SK-N-SH treated with all-trans-retinoic acid at 6 μM for 48 hours (cell line): ENCODE results near the gene PIP4K2B.
A peak's percentile ranks its signal among the peaks of the same experiment; 100 is the strongest.

Source experiments
- ATAC-seq: fragments of 200-7000 bp; cut with Tn5 transposase; 3 replicates; pipeline ENCODE4 v1.9.1; 2020; ENCODE audit warnings: mild to moderate bottlenecking, moderate library complexity
- ARNTL ChIP-seq: fragments of 450-650 bp; formaldehyde crosslinking; IDR thresholded peaks from 2 replicates; pipeline ENCODE4 v1.5.0; 2020; ENCODE audit warnings: low read depth, mild to moderate bottlenecking, moderate library complexity, borderline replicate concordance
- BACH2 ChIP-seq: fragments of 250-450 bp; sonication (Bioruptor Pico); IDR thresholded peaks from 2 replicates; pipeline ENCODE4 v1.9.0; 2021; ENCODE audit warnings: mild to moderate bottlenecking, borderline replicate concordance
- CREB5 ChIP-seq: fragments of 250-450 bp; sonication (Bioruptor Pico); IDR thresholded peaks from 2 replicates; pipeline ENCODE4 v1.5.1; 2020; ENCODE audit warnings: low read depth, mild to moderate bottlenecking, moderate library complexity
- CSDC2 ChIP-seq: fragments of 250-450 bp; sonication (Bioruptor Pico); IDR thresholded peaks from 2 replicates; pipeline ENCODE4 v1.5.0; 2020; ENCODE audit warnings: mild to moderate bottlenecking, moderate library complexity
- ESRRG ChIP-seq: fragments of 250-450 bp; sonication (Bioruptor Pico); IDR thresholded peaks from 2 replicates; pipeline ENCODE4 v1.6.1; 2021; ENCODE audit warnings: mild to moderate bottlenecking
- GLIS3 ChIP-seq: fragments of 250-450 bp; sonication (Bioruptor Pico); IDR thresholded peaks from 2 replicates; pipeline ENCODE4 v1.5.0; 2020; ENCODE audit warnings: mild to moderate bottlenecking, moderate library complexity
- ISL1 ChIP-seq: fragments of 250-450 bp; sonication (Bioruptor Pico); IDR thresholded peaks from 2 replicates; pipeline ENCODE4 v2.1.2; 2022; ENCODE audit warnings: mild to moderate bottlenecking, moderate library complexity
- OSR1 ChIP-seq: fragments of 250-450 bp; sonication (Bioruptor Pico); IDR thresholded peaks from 2 replicates; pipeline ENCODE4 v1.8.0; 2022; ENCODE audit warnings: moderate library complexity, mild to moderate bottlenecking, inconsistent platforms
- POU6F1 ChIP-seq: fragments of 250-450 bp; sonication (Bioruptor Pico); IDR thresholded peaks from 2 replicates; pipeline ENCODE4 v1.8.0; 2021; ENCODE audit warnings: low read depth, mild to moderate bottlenecking, moderate library complexity, borderline replicate concordance
- PPARA ChIP-seq: fragments of 250-450 bp; sonication (Bioruptor Pico); IDR thresholded peaks from 2 replicates; pipeline ENCODE4 v1.5.0; 2020; ENCODE audit warnings: mild to moderate bottlenecking, borderline replicate concordance
- RARB ChIP-seq: fragments of 250-450 bp; sonication (Bioruptor Pico); IDR thresholded peaks from 2 replicates; pipeline ENCODE4 v1.8.0; 2021; ENCODE audit warnings: mild to moderate bottlenecking, moderate library complexity
- SNAI2 ChIP-seq: fragments of 250-450 bp; sonication (Bioruptor Pico); IDR thresholded peaks from 2 replicates; pipeline ENCODE4 v1.5.0; 2020; ENCODE audit warnings: mild to moderate bottlenecking, moderate library complexity
- TCF4 ChIP-seq: fragments of 250-450 bp; sonication (Bioruptor Pico); IDR thresholded peaks from 2 replicates; pipeline ENCODE4 v1.8.0; 2021; ENCODE audit warnings: mild to moderate bottlenecking, moderate library complexity, borderline replicate concordance
- TOX ChIP-seq: fragments of 250-450 bp; sonication (Bioruptor Pico); IDR thresholded peaks from 2 replicates; pipeline ENCODE4 v1.8.0; 2021; ENCODE audit warnings: mild to moderate bottlenecking, moderate library complexity, borderline replicate concordance
- TSHZ2 ChIP-seq: fragments of 250-450 bp; sonication (Bioruptor Pico); IDR thresholded peaks from 2 replicates; pipeline ENCODE4 v1.5.0; 2020; ENCODE audit warnings: mild to moderate bottlenecking, moderate library complexity
- ZC3H10 ChIP-seq: fragments of 250-450 bp; sonication (Bioruptor Pico); IDR thresholded peaks from 2 replicates; pipeline ENCODE4 v1.5.1; 2021; ENCODE audit warnings: mild to moderate bottlenecking, moderate library complexity
- ZFP3 ChIP-seq: fragments of 250-450 bp; sonication (Bioruptor Pico); IDR thresholded peaks from 2 replicates; pipeline ENCODE4 v1.5.0; 2020; ENCODE audit warnings: mild to moderate bottlenecking, moderate library complexity
- ZFP30 ChIP-seq: fragments of 450-650 bp; formaldehyde crosslinking; IDR thresholded peaks from 2 replicates; pipeline ENCODE4 v1.5.0; 2022; ENCODE audit warnings: mild to moderate bottlenecking, moderate library complexity
- ZNF565 ChIP-seq: fragments of 450-650 bp; formaldehyde crosslinking; conservative IDR thresholded peaks from 2 replicates; pipeline ENCODE4 v1.5.0; 2020; ENCODE audit warnings: low read depth, mild to moderate bottlenecking, moderate library complexity
- ZNF70 ChIP-seq: fragments of 450-650 bp; formaldehyde crosslinking; IDR thresholded peaks from 2 replicates; pipeline ENCODE4 v1.5.0; 2020; ENCODE audit warnings: mild to moderate bottlenecking, moderate library complexity
- ZNF8 ChIP-seq: fragments of 450-650 bp; formaldehyde crosslinking; IDR thresholded peaks from 2 replicates; pipeline ENCODE4 v1.5.0; 2020; ENCODE audit warnings: mild to moderate bottlenecking, moderate library complexity

Gene PIP4K2B

GRCh38 chr17:38735161-38735997, 64.0 kb downstream of the PIP4K2B start:
- peak; percentile 19 for ATAC-seq
- TF ChIP-seq OSR1, result no peak
- TF ChIP-seq ZNF565 (CRISPR knock-in tag), result no peak
- no peak for TF ChIP-seq ZC3H10 (CRISPR knock-in tag)
- TF ChIP-seq RARB (CRISPR knock-in tag), result no peak
- no peak for TF ChIP-seq TSHZ2 (CRISPR knock-in tag)
- TF ChIP-seq ESRRG (CRISPR knock-in tag), result no peak
- TF ChIP-seq PPARA (CRISPR knock-in tag), result no peak
- TF ChIP-seq GLIS3 (CRISPR knock-in tag), result no peak
- TF ChIP-seq ARNTL (CRISPR knock-in tag), result no peak
- no peak for TF ChIP-seq ZNF70
- no peak for TF ChIP-seq CREB5 (CRISPR knock-in tag)
- TF ChIP-seq ISL1, result no peak
- no peak for TF ChIP-seq TOX (CRISPR knock-in tag)
- no peak for TF ChIP-seq POU6F1 (CRISPR knock-in tag)
- TF ChIP-seq SNAI2 (CRISPR knock-in tag), result no peak
- TF ChIP-seq ZNF8 (CRISPR knock-in tag), result no peak

DNA sequence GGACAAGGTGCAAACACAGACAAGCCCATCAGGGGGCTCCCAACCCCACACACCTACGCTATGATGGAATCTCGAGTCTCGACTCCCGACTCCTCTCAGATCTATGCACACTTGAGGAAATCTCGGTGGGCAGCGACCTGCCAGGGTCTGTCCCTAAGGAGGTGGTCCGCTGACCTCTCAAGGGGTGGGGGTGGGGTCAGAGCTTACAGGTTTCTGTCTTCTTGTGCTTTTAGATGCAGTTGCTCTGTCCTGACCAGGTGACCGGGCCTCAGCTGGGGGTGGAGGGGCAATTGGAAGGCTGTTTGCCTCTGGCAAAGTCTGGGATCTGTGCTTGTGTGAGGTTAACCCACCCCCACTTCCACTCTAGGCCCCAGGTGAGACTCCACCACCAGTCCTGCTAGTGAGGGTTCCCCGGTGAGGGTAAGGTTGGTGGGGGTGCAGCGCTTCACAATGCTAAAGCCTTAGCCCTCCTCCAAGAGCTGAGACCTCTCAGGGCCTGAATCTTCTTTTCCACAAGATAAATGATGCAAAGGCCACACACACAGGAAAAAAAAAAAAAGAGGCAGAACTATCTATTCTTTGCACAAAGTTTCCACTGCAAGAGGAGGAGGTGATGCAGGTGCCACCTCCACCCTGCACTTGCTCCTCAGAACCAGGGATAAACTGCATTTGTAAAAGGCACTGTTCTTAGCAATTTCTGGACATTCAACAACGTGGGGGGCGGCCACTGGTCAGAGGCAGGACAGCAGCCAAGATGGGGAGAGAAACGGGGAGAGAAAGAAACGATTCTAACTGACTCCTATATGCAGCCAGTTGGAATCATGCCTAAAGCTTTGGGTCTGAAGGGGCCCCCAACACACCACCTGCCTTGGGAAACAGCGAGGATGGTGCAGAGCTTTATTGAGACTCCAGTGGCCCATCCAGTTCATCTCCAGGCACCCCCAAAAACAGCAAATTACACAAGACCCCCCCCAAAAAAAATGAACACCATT, 65.1 kb downstream of the PIP4K2B start:
- no peak for ATAC-seq
- TF ChIP-seq RARB (CRISPR knock-in tag) (no peak), SNAI2 (CRISPR knock-in tag) (no peak), CREB5 (CRISPR knock-in tag) (no peak), ZNF8 (CRISPR knock-in tag) (no peak), POU6F1 (CRISPR knock-in tag) (no peak), BACH2 (CRISPR knock-in tag) (no peak), TOX (CRISPR knock-in tag) (no peak), ZNF565 (CRISPR knock-in tag) (no peak), ESRRG (CRISPR knock-in tag) (no peak), TCF4 (no peak), ARNTL (CRISPR knock-in tag) (no peak), PPARA (CRISPR knock-in tag) (no peak), ZFP30 (CRISPR knock-in tag) (no peak), CSDC2 (CRISPR knock-in tag) (no peak), ISL1 (no peak), ZC3H10 (CRISPR knock-in tag) (no peak), ZFP3 (CRISPR knock-in tag) (no peak), TSHZ2 (CRISPR knock-in tag) (no peak)
